ENCODE data around the gene IP6K3.

The IP6K3 gene

DNA sequence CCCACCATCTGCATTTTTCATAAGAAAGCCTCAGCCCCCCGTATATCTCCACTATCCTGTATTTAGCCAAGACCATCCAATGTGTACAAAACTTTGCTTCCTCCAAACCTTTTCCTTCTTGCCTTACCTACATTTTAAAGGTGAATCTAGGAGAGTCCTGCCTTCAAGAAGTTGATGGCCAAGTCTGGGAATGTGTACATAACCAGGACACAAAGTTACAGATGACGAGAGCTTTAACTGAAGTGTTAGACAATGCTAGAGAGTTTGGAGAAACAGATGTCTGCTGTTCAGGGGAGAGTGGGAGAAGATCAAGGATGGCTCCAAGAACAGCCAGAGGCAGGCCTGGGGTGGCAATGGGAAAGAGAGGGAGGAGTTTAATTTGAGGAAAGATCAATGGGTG, 32.9 kb downstream of the IP6K3 start:
- DNase-seq (ENCODE audit: low read depth in 1 of 2, low spot score in 1 of 2), result no peak
- no peak overlapping the region for H3K27ac ChIP-seq (replicated peaks)

DNA sequence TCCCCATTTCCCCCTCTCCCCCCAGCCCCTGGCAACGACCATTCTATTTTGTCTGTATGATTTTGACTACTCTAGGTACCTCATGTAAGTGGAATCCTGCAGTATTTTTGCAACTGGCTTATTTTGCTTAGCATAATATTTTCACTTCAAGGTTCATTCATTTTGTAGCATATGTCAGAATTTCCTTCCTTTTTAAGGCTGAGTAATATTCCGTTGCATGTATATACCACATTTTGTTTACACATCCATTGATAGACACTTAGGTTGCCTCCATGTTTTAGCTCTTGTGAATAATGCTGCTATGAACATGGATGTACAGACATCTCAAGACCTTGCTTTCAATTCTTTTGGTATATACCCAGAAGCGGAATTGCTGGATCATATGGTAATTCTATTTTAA, 33.8 kb downstream of the IP6K3 start:
- no peak overlapping the region for H3K27ac ChIP-seq (replicated peaks)

More for the DNA sequence above, 32.9 kb downstream of the IP6K3 start:
- Histone ChIP-seq H3K4me3 (replicated peaks; ENCODE audit: insufficient read depth, low read length) (no peak overlapping the region), H3K27me3 (ENCODE audit: insufficient read depth, poor library complexity, severe bottlenecking) (no peaks in the 10 kb centered on the region)
- no peak for TF ChIP-seq GABPA (IDR thresholded peaks at IDR 0.05; ENCODE audit: low read depth)
- TF ChIP-seq POLR2AphosphoS5 (IDR thresholded peaks at IDR 0.05; ENCODE audit: low read depth), result no peak
- TF ChIP-seq, protein P1, sequence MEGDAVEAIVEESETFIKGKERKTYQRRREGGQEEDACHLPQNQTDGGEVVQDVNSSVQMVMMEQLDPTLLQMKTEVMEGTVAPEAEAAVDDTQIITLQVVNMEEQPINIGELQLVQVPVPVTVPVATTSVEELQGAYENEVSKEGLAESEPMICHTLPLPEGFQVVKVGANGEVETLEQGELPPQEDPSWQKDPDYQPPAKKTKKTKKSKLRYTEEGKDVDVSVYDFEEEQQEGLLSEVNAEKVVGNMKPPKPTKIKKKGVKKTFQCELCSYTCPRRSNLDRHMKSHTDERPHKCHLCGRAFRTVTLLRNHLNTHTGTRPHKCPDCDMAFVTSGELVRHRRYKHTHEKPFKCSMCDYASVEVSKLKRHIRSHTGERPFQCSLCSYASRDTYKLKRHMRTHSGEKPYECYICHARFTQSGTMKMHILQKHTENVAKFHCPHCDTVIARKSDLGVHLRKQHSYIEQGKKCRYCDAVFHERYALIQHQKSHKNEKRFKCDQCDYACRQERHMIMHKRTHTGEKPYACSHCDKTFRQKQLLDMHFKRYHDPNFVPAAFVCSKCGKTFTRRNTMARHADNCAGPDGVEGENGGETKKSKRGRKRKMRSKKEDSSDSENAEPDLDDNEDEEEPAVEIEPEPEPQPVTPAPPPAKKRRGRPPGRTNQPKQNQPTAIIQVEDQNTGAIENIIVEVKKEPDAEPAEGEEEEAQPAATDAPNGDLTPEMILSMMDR (IDR thresholded peaks at IDR 0.05; ENCODE audit: insufficient read depth, low read length), result no peak
- TF ChIP-seq, protein P2, sequence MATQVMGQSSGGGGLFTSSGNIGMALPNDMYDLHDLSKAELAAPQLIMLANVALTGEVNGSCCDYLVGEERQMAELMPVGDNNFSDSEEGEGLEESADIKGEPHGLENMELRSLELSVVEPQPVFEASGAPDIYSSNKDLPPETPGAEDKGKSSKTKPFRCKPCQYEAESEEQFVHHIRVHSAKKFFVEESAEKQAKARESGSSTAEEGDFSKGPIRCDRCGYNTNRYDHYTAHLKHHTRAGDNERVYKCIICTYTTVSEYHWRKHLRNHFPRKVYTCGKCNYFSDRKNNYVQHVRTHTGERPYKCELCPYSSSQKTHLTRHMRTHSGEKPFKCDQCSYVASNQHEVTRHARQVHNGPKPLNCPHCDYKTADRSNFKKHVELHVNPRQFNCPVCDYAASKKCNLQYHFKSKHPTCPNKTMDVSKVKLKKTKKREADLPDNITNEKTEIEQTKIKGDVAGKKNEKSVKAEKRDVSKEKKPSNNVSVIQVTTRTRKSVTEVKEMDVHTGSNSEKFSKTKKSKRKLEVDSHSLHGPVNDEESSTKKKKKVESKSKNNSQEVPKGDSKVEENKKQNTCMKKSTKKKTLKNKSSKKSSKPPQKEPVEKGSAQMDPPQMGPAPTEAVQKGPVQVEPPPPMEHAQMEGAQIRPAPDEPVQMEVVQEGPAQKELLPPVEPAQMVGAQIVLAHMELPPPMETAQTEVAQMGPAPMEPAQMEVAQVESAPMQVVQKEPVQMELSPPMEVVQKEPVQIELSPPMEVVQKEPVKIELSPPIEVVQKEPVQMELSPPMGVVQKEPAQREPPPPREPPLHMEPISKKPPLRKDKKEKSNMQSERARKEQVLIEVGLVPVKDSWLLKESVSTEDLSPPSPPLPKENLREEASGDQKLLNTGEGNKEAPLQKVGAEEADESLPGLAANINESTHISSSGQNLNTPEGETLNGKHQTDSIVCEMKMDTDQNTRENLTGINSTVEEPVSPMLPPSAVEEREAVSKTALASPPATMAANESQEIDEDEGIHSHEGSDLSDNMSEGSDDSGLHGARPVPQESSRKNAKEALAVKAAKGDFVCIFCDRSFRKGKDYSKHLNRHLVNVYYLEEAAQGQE (IDR thresholded peaks at IDR 0.05; ENCODE audit: insufficient replicate concordance, low read depth), result no peak
- TF ChIP-seq SPI1 (IDR thresholded peaks at IDR 0.05; ENCODE audit: borderline replicate concordance, low read depth), result no peak

DNA sequence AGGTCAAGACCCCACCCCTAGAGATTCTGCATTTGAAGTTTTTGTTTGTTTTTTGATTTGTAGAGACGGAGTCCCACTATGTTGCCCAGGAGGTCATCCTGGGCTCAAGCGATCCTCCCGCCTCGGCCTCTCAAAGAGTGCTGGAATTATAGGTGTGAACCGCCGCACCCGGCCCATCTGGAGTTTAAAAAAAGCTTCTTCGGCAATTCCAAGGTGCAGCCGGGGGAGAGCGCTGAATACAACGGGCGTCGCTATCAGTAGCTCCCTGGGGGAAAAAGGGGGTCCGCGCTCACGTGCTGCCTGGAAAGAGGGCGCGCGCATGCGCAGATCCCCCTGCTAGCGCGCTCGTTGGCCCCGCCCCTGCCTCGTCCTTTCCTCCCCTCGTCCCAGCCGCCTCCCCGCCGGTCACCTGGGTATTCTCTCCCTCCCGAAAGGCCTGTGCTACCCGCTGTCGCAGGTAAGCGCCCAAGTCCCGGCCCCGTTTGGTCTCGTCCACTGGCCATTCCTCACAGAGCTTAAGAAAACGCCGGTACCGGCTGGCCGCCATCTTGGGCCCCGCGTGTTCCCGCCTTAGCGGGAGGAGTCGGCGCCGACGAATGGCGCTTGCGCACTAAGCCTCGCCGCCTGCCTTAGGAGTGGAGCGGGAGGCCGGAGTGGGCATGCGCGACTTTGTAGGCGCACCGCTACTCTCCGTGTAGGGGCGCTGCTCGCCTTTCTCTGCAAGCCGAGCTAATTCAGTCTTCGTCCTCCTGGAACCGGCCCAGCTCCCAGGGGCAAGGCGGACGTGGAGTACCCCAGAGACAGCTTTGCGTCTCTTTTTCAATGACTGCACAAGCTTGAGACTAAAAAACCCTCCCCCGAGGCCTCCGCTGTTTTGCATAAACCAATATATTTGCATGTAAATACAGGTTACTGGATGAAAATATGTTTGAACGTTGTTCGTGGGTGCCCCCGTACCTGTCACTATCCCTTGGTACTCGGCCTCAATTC, 35.3 kb downstream of the IP6K3 start, which contains the start of gene UQCC2:
Gene UQCC2 (minus strand): TSS at position 561 of the 990 bp plus-strand sequence. CDS start 14 bp downstream, at position 547.
- TF ChIP-seq, protein P1 (IDR thresholded peaks at IDR 0.05; ENCODE audit: insufficient read depth, low read length), result peak; percentile 52
- TF ChIP-seq POLR2AphosphoS5 (IDR thresholded peaks at IDR 0.05; ENCODE audit: low read depth), result peak; percentile 88; the same call in 1 of the 2 replicates
- TF ChIP-seq, protein P2 (IDR thresholded peaks at IDR 0.05; ENCODE audit: insufficient replicate concordance, low read depth), result peak; percentile 80
- no peak for TF ChIP-seq GABPA (IDR thresholded peaks at IDR 0.05; ENCODE audit: low read depth)
- no peak for TF ChIP-seq SPI1 (IDR thresholded peaks at IDR 0.05; ENCODE audit: borderline replicate concordance, low read depth)
- H3K4me3 ChIP-seq (replicated peaks; ENCODE audit: insufficient read depth, low read length), result peak within 1 kb of the TSS; percentile 56
- no peaks in the 10 kb centered on the region for H3K27me3 ChIP-seq (ENCODE audit: insufficient read depth, poor library complexity, severe bottlenecking)
- peak within 1 kb of the TSS; percentile 99 for H3K27ac ChIP-seq (replicated peaks)
- DNase-seq (ENCODE audit: low read depth in 1 of 2, low spot score in 1 of 2), result peak; percentile 90 to 95

More for the DNA sequence above, 33.8 kb downstream of the IP6K3 start:
- TF ChIP-seq POLR2AphosphoS5 (IDR thresholded peaks at IDR 0.05; ENCODE audit: low read depth), result no peak
- DNase-seq (ENCODE audit: low read depth in 1 of 2, low spot score in 1 of 2), result no peak
- H3K27me3 ChIP-seq (ENCODE audit: insufficient read depth, poor library complexity, severe bottlenecking), result no peaks in the 10 kb centered on the region
- H3K4me3 ChIP-seq (replicated peaks; ENCODE audit: insufficient read depth, low read length), result no peak overlapping the region

All from HL-60 (cell line).